ENCODE results near the gene POMGNT2.
"Not testable (repeated sequence)": the region's sequence is repeated elsewhere in the genome, so short reads cannot be mapped to it uniquely, and the experiment has no call there.

POMGNT2 gene

GRCh38 chr3:43075904-43076661 lies 29.8 kb downstream of the POMGNT2 start:
- DNase-seq (ENCODE audit: low read depth) = no peak

GRCh38 chr3:43074901-43075689 lies 30.8 kb downstream of the POMGNT2 start:
- DNase-seq (ENCODE audit: low read depth) = no peak

- DNase-seq (ENCODE audit: low read depth) = no peak
Measured at GRCh38 chr3:43074482-43074881, 31.4 kb downstream of the POMGNT2 start.

GRCh38 chr3:43073836-43074220 lies 32.1 kb downstream of the POMGNT2 start:
- DNase-seq (ENCODE audit: low read depth) = no peak

- DNase-seq (ENCODE audit: low read depth) = no peak
Measured at GRCh38 chr3:43073116-43073835, 32.6 kb downstream of the POMGNT2 start.

GRCh38 chr3:43072361-43072760 lies 33.5 kb downstream of the POMGNT2 start:
- DNase-seq (ENCODE audit: low read depth) = no peak

GRCh38 chr3:43071313-43071893 lies 34.5 kb downstream of the POMGNT2 start:
- DNase-seq (ENCODE audit: low read depth) = no peak

- DNase-seq (ENCODE audit: low read depth) = not testable (repeated sequence)
Measured at GRCh38 chr3:43070670-43071069, 35.2 kb downstream of the POMGNT2 start.

GRCh38 chr3:43063114-43063513 lies 42.8 kb downstream of the POMGNT2 start:
- no peak for DNase-seq (ENCODE audit: low read depth)

- DNase-seq (ENCODE audit: low read depth) = no peak
Measured at GRCh38 chr3:43062564-43063040, 43.3 kb downstream of the POMGNT2 start.

GRCh38 chr3:43062040-43062563 lies 43.8 kb downstream of the POMGNT2 start:
- no peak for DNase-seq (ENCODE audit: low read depth)

GRCh38 chr3:43061101-43061895 lies 44.6 kb downstream of the POMGNT2 start:
- no peak for DNase-seq (ENCODE audit: low read depth)

GRCh38 chr3:43059456-43059855 lies 46.4 kb downstream of the POMGNT2 start:
- no peak for DNase-seq (ENCODE audit: low read depth)

- no peak for DNase-seq (ENCODE audit: low read depth)
Measured at GRCh38 chr3:43055806-43056770, 49.8 kb downstream of the POMGNT2 start.

- no peak for DNase-seq (ENCODE audit: low read depth)
Measured at GRCh38 chr3:43055393-43055792, 50.5 kb downstream of the POMGNT2 start.

GRCh38 chr3:43054754-43055153 lies 51.1 kb downstream of the POMGNT2 start:
- DNase-seq (ENCODE audit: low read depth) = no peak

- DNase-seq (ENCODE audit: low read depth) = no peak
Measured at GRCh38 chr3:43053291-43053690, 52.6 kb downstream of the POMGNT2 start.

GRCh38 chr3:43048470-43048869 lies 57.4 kb downstream of the POMGNT2 start:
- no peak for DNase-seq (ENCODE audit: low read depth)

- DNase-seq (ENCODE audit: low read depth) = no peak
Measured at GRCh38 chr3:43046583-43046982, 59.3 kb downstream of the POMGNT2 start.

GRCh38 chr3:43045079-43045478 lies 60.8 kb downstream of the POMGNT2 start:
- not testable (repeated sequence) for DNase-seq (ENCODE audit: low read depth)
